IMR-90 (cell line): ENCODE data around the gene MAPK8IP3. TPM values are rescaled to one million over a fixed set of nuclear protein-coding genes. Genes with fewer than 3 reads are reported as not detected.
"Not testable (repeated sequence)": the region's sequence is repeated elsewhere in the genome, so short reads cannot be mapped to it uniquely, and the experiment has no call there.

Source experiments
- ATAC-seq: fragments of 200-7000 bp; cut with Tn5 transposase; 2 replicates; pipeline ENCODE4 v1.9.1; 2020; ENCODE audit warnings: low read depth, mild to moderate bottlenecking, moderate library complexity
- BruUV-seq: library from RNA; stranded (reverse); fragments of 400-500 nt; replicated peaks from 2 replicates; lab custom pipeline; 2021; lab: Mats Ljungman, UMichigan
- CTCF ChIA-PET: fragments of 300-600 bp; formaldehyde crosslinking; extraction: SDS; loops from one replicate; lab custom pipeline; 2021; ENCODE audit warnings: antibody characterized with exemption; lab: Yijun Ruan, JAX
- POLR2A ChIA-PET: fragments of 300-600 bp; sonication (Branson Sonifier 250); formaldehyde crosslinking; loops from one replicate; lab custom pipeline; 2022; ENCODE audit warnings: antibody characterized with exemption; ENCODE audit not compliant: unreplicated experiment; lab: Charles Lee
- DNase-seq: peaks from one replicate; pipeline ENCODE4 v3.0.0; 2013
- H2AFZ ChIP-seq: replicated peaks from 2 replicates; pipeline ENCODE3; 2013; ENCODE audit warnings: low read length, mild to moderate bottlenecking; ENCODE audit not compliant: poor library complexity
- H2AK5ac ChIP-seq: 2 replicates; pipeline ENCODE4 v1.6.1; 2013; ENCODE audit warnings: low read depth, low read length, inconsistent platforms
- H2AK9ac ChIP-seq: replicated peaks from 2 replicates; pipeline ENCODE3; 2013; ENCODE audit warnings: mild to moderate bottlenecking, low read depth, low read length, moderate library complexity; ENCODE audit not compliant: poor library complexity
- H2BK120ac ChIP-seq: 2 replicates; pipeline ENCODE4 v1.6.1; 2013; ENCODE audit warnings: low read depth, low read length, inconsistent platforms
- H2BK15ac ChIP-seq: 3 replicates; pipeline ENCODE4 v1.6.1; 2013; ENCODE audit warnings: low read depth, low read length, inconsistent platforms
- H2BK20ac ChIP-seq: 2 replicates; pipeline ENCODE4 v1.6.1; 2013; ENCODE audit warnings: low read depth, mild to moderate bottlenecking, inconsistent platforms, low read length, moderate library complexity
- H2BK5ac ChIP-seq: 2 replicates; pipeline ENCODE4 v1.6.1; 2013; ENCODE audit warnings: mild to moderate bottlenecking, low read depth, low read length, inconsistent platforms; ENCODE audit not compliant: poor library complexity, severe bottlenecking
- H3K14ac ChIP-seq: replicated peaks from 2 replicates; pipeline ENCODE4 v1.6.1; 2013; ENCODE audit warnings: low read depth, low read length, inconsistent platforms
- H3K18ac ChIP-seq: 2 replicates; pipeline ENCODE4 v1.6.1; 2013; ENCODE audit warnings: low read depth, low read length, control low read depth
- H3K23ac ChIP-seq: 2 replicates; pipeline ENCODE4 v1.6.1; 2013; ENCODE audit warnings: low read depth, low read length, inconsistent platforms
- H3K27ac ChIP-seq: 2 replicates; pipeline ENCODE4 v1.5.1; 2013; ENCODE audit warnings: mild to moderate bottlenecking, control low read depth, low read length; ENCODE audit not compliant: insufficient read depth
- H3K27me3 ChIP-seq: 2 replicates; pipeline ENCODE4 v1.6.1; 2013; ENCODE audit warnings: low read length; ENCODE audit not compliant: control insufficient read depth, insufficient read depth
- H3K36me3 ChIP-seq: 2 replicates; pipeline ENCODE4 v1.6.1; 2013; ENCODE audit warnings: low read length, mixed read lengths; ENCODE audit not compliant: control insufficient read depth, insufficient read depth
- H3K4ac ChIP-seq: 2 replicates; pipeline ENCODE4 v1.6.1; 2013; ENCODE audit warnings: low read depth, low read length, inconsistent platforms
- H3K4me1 ChIP-seq: 2 replicates; pipeline ENCODE4 v1.6.1; 2013; ENCODE audit warnings: low read length, mixed read lengths; ENCODE audit not compliant: control insufficient read depth, insufficient read depth
- H3K4me2 ChIP-seq: 2 replicates; pipeline ENCODE4 v1.6.1; 2013; ENCODE audit warnings: low read depth, mild to moderate bottlenecking, control low read depth, low read length, moderate library complexity
- H3K4me3 ChIP-seq: 2 replicates; pipeline ENCODE4 v1.5.1; 2013; ENCODE audit warnings: low read depth, mild to moderate bottlenecking, control low read depth, low read length, moderate library complexity; ENCODE audit not compliant: insufficient read depth
- H3K56ac ChIP-seq: 2 replicates; pipeline ENCODE4 v1.6.1; 2013; ENCODE audit warnings: low read length, inconsistent platforms; ENCODE audit not compliant: insufficient read depth; ENCODE audit errors: extremely low read depth
- H3K79me1 ChIP-seq, 2 experiments: 2 replicates each; pipeline ENCODE4 v1.6.1; 2013; ENCODE audit warnings: low read length in 2 of 2, inconsistent platforms in 1 of 2, low read depth in 1 of 2
- H3K9ac ChIP-seq: 2 replicates; pipeline ENCODE4 v1.6.1; 2013; ENCODE audit warnings: low read depth, low read length, control low read depth
- H3K9me1 ChIP-seq: 2 replicates; pipeline ENCODE4 v1.6.1; 2013; ENCODE audit warnings: low read length, inconsistent platforms; ENCODE audit not compliant: insufficient read depth
- H3K9me3 ChIP-seq: 2 replicates; pipeline ENCODE4 v1.6.1; 2013; ENCODE audit warnings: low read length; ENCODE audit not compliant: control insufficient read depth, insufficient read depth
- H4K20me1 ChIP-seq: 2 replicates; pipeline ENCODE4 v1.6.1; 2013; ENCODE audit warnings: low read length, inconsistent platforms; ENCODE audit not compliant: insufficient read depth
- H4K5ac ChIP-seq: 2 replicates; pipeline ENCODE4 v1.6.1; 2013; ENCODE audit warnings: mild to moderate bottlenecking, low read depth, low read length, control low read depth
- H4K8ac ChIP-seq, 2 experiments: 2 replicates each; pipeline ENCODE4 v1.6.1; 2013; ENCODE audit warnings: low read depth in 2 of 2, low read length in 2 of 2, control low read depth in 1 of 2, inconsistent platforms in 1 of 2
- H4K91ac ChIP-seq: 2 replicates; pipeline ENCODE4 v1.6.1; 2013; ENCODE audit warnings: low read depth, low read length, inconsistent platforms; ENCODE audit not compliant: insufficient read depth
- WGBS, 2 experiments: methylation state at CpG; one replicate each; pipeline versions ENCODE4 v1.1.5 to v1.1.7; 2013; ENCODE audit warnings: missing lambda C conversion rate in 2 of 2; ENCODE audit not compliant: insufficient read length in 1 of 2; ENCODE audit errors: extremely low coverage in 2 of 2; 5-methylcytosine and 5-hydroxymethylcytosine counted together
- dilution Hi-C: fragments of 300-500 bp; cut with HindIII; formaldehyde crosslinking; loops from one replicate; pipeline ENCODE4 v1.14.3; 2018; ENCODE audit warnings: low sequenced_read_pairs; ENCODE audit not compliant: unreplicated experiment
- in situ Hi-C: fragments of 300-500 bp; cut with MboI; formaldehyde crosslinking; loops from 3 replicates; pipeline ENCODE4 v1.14.3; 2019; ENCODE audit warnings: low sequenced_read_pairs, inconsistent platforms, mixed read lengths
- intact Hi-C: fragments of 100-400 bp; cut with micrococcal nuclease; formaldehyde crosslinking; loops from 2 replicates; pipeline ENCODE4 v1.10.0; 2022
- polyA plus RNA-seq, 3 experiments: library from polyadenylated mRNA; depleted of rRNA; stranded (reverse); fragments of >200 nt; gene quantifications; 2 replicates each; pipeline ENCODE4 v1.2.3, GENCODE V29; 2012; ENCODE audit warnings: low replicate concordance in 1 of 3
- total RNA-seq: library from RNA; depleted of rRNA; stranded (reverse); fragments of >200 nt; gene quantifications from 2 replicates; pipeline ENCODE4 v1.2.3, GENCODE V29; 2012

The MAPK8IP3 gene
- total and polyA plus RNA-seq, 2 of the 4 experiments (the other 2 are of a cell fraction), result 17.0 to 69.1 TPM

DNA sequence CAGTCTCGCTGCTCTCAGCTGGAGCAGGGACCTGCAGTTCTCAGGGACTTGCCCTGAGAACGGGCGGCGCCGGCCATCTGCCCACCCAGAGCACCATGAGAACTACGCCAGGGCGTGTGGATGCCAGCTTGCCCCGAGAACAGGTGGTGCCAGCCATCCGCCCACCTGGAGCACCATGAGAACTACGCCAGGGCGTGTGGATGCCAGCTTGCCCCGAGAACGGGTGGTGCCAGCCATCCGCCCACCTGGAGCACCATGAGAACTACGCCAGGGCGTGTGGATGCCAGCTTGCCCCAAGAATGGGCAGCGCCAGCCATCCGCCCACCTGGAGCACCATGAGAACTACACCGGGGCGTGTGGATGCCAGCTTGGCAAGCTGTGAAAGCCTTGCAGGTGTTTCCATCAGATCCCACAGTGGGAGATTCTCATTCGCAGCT, 26.6 kb downstream of the MAPK8IP3 start:
- Histone ChIP-seq H4K20me1 (peaks cover 22% of the 10 kb centered on the region), H3K79me1 (peaks cover 16 to 48% of the 10 kb centered on the region in 2 experiments; a peak in 3 of 4 replicates), H3K36me3 (peaks cover 60% of the 10 kb centered on the region)
- ATAC-seq, DNase-seq, H2AK5ac ChIP-seq, H3K56ac ChIP-seq, H3K4me1 ChIP-seq, H4K5ac ChIP-seq, H4K8ac ChIP-seq, in situ Hi-C loops, H3K27ac ChIP-seq, H3K23ac ChIP-seq, POLR2A ChIA-PET, H3K9me1 ChIP-seq, H2BK5ac ChIP-seq, H3K4me3 ChIP-seq, H3K9ac ChIP-seq, H2BK120ac ChIP-seq, H3K4ac ChIP-seq, BruUV-seq, H2AFZ ChIP-seq, intact Hi-C loops, H2BK20ac ChIP-seq, H3K9me3 ChIP-seq, H4K91ac ChIP-seq, H2AK9ac ChIP-seq, H3K14ac ChIP-seq, H3K4me2 ChIP-seq, dilution Hi-C loops, H3K18ac ChIP-seq, H2BK15ac ChIP-seq, H3K27me3 ChIP-seq: not testable (repeated sequence)
- 97% methylated on average over 14 of the region's 21 CpGs; no CpG with 5 or more reads in 1 of the 2 experiments for WGBS, 2 experiments
- CTCF ChIA-PET, result interaction anchor here (0.7 kb wide), 1 partner anchor 442 kb away, joined by 3 read pairs; no protein-coding TSS in a partner anchor
